ENCODE data around the gene MIAT.
"Not testable (repeated sequence)": the region's sequence is repeated elsewhere in the genome, so short reads cannot be mapped to it uniquely, and the experiment has no call there.

Gene MIAT

GRCh38 chr22:26656891-26657851 is at the start of gene MIAT:
TSS of gene MIAT (plus strand) at chr22:26657588.
- DNase-seq (ENCODE audit: low read depth, low spot score): no peak

- DNase-seq (ENCODE audit: low read depth, low spot score): no peak
These were observed 49.3 kb upstream of the MIAT start for GRCh38 chr22:26608129-26608528.

- no peak for DNase-seq (ENCODE audit: low read depth, low spot score)
These were observed 48.1 kb upstream of the MIAT start for GRCh38 chr22:26609287-26609686.

GRCh38 chr22:26610072-26610958 is 47.1 kb upstream of the MIAT start:
- peak; percentile 55 for DNase-seq (ENCODE audit: low read depth, low spot score)

- DNase-seq (ENCODE audit: low read depth, low spot score): no peak
These were observed 46.4 kb upstream of the MIAT start for GRCh38 chr22:26610996-26611395.

GRCh38 chr22:26612652-26613051 is 44.7 kb upstream of the MIAT start:
- DNase-seq (ENCODE audit: low read depth, low spot score): no peak

- DNase-seq (ENCODE audit: low read depth, low spot score): not testable (repeated sequence)
These were observed 43.6 kb upstream of the MIAT start for GRCh38 chr22:26613753-26614152.

GRCh38 chr22:26614322-26614721 is 43.1 kb upstream of the MIAT start:
- DNase-seq (ENCODE audit: low read depth, low spot score): no peak

- no peak for DNase-seq (ENCODE audit: low read depth, low spot score)
These were observed 42.2 kb upstream of the MIAT start for GRCh38 chr22:26615149-26615548.

- no peak for DNase-seq (ENCODE audit: low read depth, low spot score)
These were observed 41.5 kb upstream of the MIAT start for GRCh38 chr22:26615830-26616435.

- no peak for DNase-seq (ENCODE audit: low read depth, low spot score)
These were observed 40.7 kb upstream of the MIAT start for GRCh38 chr22:26616650-26617049.

- no peak for DNase-seq (ENCODE audit: low read depth, low spot score)
These were observed 39.9 kb upstream of the MIAT start, which contains the start of gene CRYBB1 for GRCh38 chr22:26617271-26618199. TSS of gene CRYBB1 (minus strand) at chr22:26618027. CDS start at chr22:26616319, 1,708 bp downstream.

- DNase-seq (ENCODE audit: low read depth, low spot score): no peak
These were observed 38.9 kb upstream of the MIAT start for GRCh38 chr22:26618455-26618854.

- no peak for DNase-seq (ENCODE audit: low read depth, low spot score)
These were observed 37.9 kb upstream of the MIAT start for GRCh38 chr22:26619510-26619909.

GRCh38 chr22:26620197-26620596 is 37.2 kb upstream of the MIAT start:
- DNase-seq (ENCODE audit: low read depth, low spot score): no peak

GRCh38 chr22:26621663-26622062 is 35.7 kb upstream of the MIAT start, which contains the start of gene CRYBA4:
TSS of gene CRYBA4 (plus strand) at chr22:26621963. CDS start at chr22:26622597, 634 bp downstream.
- DNase-seq (ENCODE audit: low read depth, low spot score): no peak

GRCh38 chr22:26623984-26624383 is 33.4 kb upstream of the MIAT start:
- no peak for DNase-seq (ENCODE audit: low read depth, low spot score)

- DNase-seq (ENCODE audit: low read depth, low spot score): no peak
These were observed 32.6 kb upstream of the MIAT start for GRCh38 chr22:26624803-26625202.

- DNase-seq (ENCODE audit: low read depth, low spot score): no peak
These were observed 27.2 kb upstream of the MIAT start for GRCh38 chr22:26629988-26630761.

GRCh38 chr22:26631282-26631681 is 26.1 kb upstream of the MIAT start:
- DNase-seq (ENCODE audit: low read depth, low spot score): no peak

All from brain pericyte (primary cell).